Tibial artery (tissue), 4 donors: Measurements from ENCODE around the gene ARHGAP29.

ENCODE experiments used
- DNase-seq, 2 donors: peaks; one replicate each; pipeline ENCODE4 v3.0.0-alpha.2; 2019
- H3K27ac ChIP-seq, 2 donors: fragments of 200-600 bp; sonication (generic) in 1 of 2; 1 replicate in 1 of 2; 2 replicates in 1 of 2; pipeline ENCODE4 v1.5.1; 2018 to 2019; ENCODE audit warnings: mild to moderate bottlenecking in 1 of 2
- H3K27me3 ChIP-seq, 2 donors: fragments of 200-600 bp; sonication (generic) in 1 of 2; one replicate each; pipeline versions ENCODE4 v1.5.1 to v1.6.0; 2016 to 2019
- H3K36me3 ChIP-seq, 3 donors: fragments of 200-600 bp; sonication (generic) in 2 of 3; one replicate each; pipeline ENCODE4 v1.5.1; 2016 to 2019; ENCODE audit warnings: mild to moderate bottlenecking in 2 of 3
- H3K4me1 ChIP-seq, 4 donors: fragments of 200-600 bp; sonication (generic) in 2 of 4; 1 replicate in 3 of 4; 2 replicates in 1 of 4; pipeline ENCODE4 v1.5.1; 2016 to 2019
- H3K4me3 ChIP-seq, 2 donors: fragments of 200-600 bp; sonication (generic) in 1 of 2; 1 replicate in 1 of 2; 2 replicates in 1 of 2; pipeline ENCODE4 v1.5.1; 2018 to 2019; ENCODE audit warnings: mild to moderate bottlenecking in 2 of 2
- H3K9me3 ChIP-seq, 3 donors: fragments of 200-600 bp; sonication (generic) in 1 of 3; one replicate each; pipeline ENCODE4 v1.5.1; 2016 to 2019
- intact Hi-C: fragments of 100-400 bp; cut with DNase I; formaldehyde crosslinking; loops from one replicate; pipeline ENCODE4 v1.15.0; 2023; ENCODE audit warnings: low total_unique reads
- TF ChIP-seq, protein P1 (sequence below), 2 experiments: fragments of 200-600 bp in 1 of 2; fragments of 450-650 bp in 1 of 2; IDR thresholded peaks; one replicate each; pipeline ENCODE4 v1.5.1; 2017 to 2019; ENCODE audit warnings: antibody characterized with exemption in 2 of 2, mild to moderate bottlenecking in 1 of 2, moderate library complexity in 1 of 2

ARHGAP29 gene

DNA sequence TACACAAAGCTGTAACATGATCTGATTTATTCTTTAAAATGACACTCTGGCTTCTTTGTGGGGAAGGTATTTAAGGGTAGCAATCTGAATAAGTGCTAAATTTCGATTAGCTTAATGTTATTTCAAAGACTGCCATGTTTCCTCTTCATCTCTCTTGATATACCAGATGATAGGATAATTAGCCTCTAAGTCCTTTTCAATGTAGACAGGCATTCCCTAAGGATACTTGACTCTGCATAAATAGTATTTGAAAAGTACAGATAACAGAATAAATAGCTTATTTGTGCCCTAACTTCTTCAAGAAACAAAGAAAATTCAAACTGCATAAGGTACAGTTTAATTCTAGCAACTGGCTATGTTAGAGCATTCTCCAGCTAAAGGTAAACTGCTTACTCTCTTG lies 46.2 kb downstream of the ARHGAP29 start:
- Histone ChIP-seq H3K36me3 (peaks cover 16 to 35% (median 16%) of the 10 kb centered on the region in 3 donors), H3K27me3 (no peaks in the 10 kb centered on the region), H3K4me1 (peaks cover 0 to 24% (median 0%) of the 10 kb centered on the region in 4 donors), H3K4me3 (no peak overlapping the region), H3K27ac (no peak overlapping the region), H3K9me3 (no peaks in the 10 kb centered on the region)
- TF ChIP-seq, protein P1, sequence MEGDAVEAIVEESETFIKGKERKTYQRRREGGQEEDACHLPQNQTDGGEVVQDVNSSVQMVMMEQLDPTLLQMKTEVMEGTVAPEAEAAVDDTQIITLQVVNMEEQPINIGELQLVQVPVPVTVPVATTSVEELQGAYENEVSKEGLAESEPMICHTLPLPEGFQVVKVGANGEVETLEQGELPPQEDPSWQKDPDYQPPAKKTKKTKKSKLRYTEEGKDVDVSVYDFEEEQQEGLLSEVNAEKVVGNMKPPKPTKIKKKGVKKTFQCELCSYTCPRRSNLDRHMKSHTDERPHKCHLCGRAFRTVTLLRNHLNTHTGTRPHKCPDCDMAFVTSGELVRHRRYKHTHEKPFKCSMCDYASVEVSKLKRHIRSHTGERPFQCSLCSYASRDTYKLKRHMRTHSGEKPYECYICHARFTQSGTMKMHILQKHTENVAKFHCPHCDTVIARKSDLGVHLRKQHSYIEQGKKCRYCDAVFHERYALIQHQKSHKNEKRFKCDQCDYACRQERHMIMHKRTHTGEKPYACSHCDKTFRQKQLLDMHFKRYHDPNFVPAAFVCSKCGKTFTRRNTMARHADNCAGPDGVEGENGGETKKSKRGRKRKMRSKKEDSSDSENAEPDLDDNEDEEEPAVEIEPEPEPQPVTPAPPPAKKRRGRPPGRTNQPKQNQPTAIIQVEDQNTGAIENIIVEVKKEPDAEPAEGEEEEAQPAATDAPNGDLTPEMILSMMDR (IDR thresholded peaks at IDR 0.05) = no peak
- intact Hi-C loops = no loop called here
- DNase-seq = no peak

DNA sequence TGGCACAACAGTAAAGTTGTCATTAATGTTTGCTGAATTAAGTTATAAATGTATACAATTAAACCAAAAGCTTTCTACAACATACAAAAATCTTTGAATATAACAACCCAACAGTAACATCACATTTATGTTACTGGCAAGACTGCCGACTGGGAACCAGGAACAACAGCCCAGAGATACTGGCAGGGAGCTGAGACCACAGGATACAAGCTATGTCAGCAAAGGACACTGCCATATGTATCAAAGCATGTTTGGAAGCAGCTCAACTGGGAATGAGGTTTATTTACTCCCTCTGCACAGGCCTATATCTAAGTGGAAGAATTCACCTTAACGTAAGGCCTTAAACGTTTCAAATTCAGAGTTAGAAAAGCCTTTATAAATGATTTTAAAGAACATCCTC lies 50.4 kb downstream of the ARHGAP29 start:
- no peak for DNase-seq
- TF ChIP-seq, protein P1 (IDR thresholded peaks at IDR 0.05) = no peak
- Histone ChIP-seq H3K4me1 (no peaks in the 10 kb centered on the region), H3K36me3 (peaks cover 43 to 70% (median 47%) of the 10 kb centered on the region in 3 donors), H3K4me3 (no peak overlapping the region), H3K9me3 (no peaks in the 10 kb centered on the region), H3K27me3 (no peaks in the 10 kb centered on the region), H3K27ac (no peak overlapping the region)
- intact Hi-C loops = no loop called here

DNA sequence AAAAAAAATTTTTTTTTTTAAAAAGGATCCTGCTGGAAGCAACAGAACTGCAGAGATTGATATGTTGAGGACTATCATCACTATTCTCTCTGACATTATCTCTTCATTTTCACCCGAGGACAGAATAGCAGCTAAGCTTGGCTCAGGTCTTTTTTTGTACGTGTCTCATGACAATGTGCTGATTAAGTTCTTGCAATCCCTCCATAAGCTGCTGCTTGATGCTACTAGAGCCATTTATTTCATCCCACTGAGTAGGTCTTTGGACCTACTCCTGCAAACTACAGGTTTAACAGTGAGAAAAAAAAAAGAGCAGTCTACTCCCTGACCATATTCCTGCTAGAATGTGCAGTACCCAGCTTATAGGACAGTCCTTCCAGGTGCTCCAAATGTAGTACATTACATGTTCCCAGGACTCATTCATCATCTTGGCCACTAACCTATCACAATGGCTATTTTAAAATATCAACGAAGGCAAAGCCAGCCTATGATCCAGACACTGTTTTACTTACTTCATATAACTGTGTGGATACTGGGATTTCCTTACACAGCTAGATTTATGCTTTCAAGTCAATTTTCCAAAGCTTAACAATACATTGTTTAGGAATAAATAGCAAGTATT lies 54.1 kb downstream of the ARHGAP29 start:
- no peak overlapping the region for H3K27ac ChIP-seq
- no peaks in the 10 kb centered on the region for H3K9me3 ChIP-seq
- H3K36me3 ChIP-seq = peaks cover 51 to 78% (median 71%) of the 10 kb centered on the region in 3 donors
- DNase-seq = no peak
- intact Hi-C loops = no loop called here
- H3K27me3 ChIP-seq = no peaks in the 10 kb centered on the region
- H3K4me1 ChIP-seq = no peaks in the 10 kb centered on the region
- TF ChIP-seq, protein P1 (IDR thresholded peaks at IDR 0.05) = no peak
- H3K4me3 ChIP-seq = no peak overlapping the region

DNA sequence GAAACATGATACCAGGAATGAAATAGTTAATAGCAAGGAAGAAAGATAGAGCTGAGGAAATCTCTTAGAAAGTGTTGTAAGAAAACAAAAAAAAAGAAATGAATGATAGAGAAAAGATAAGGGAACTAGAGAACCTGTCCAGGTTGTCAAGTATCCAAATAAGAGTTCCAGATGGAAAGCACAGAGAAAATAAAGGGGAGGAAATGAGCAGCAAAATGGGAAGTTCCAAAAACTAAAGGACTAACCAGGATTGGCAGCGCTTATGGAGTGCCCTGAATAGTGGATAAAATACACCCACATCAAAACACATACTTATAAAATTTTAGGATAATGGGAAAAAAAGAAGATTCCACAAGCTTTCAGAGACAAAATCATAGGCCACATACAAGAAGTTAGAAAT lies 55.2 kb downstream of the ARHGAP29 start:
- no peaks in the 10 kb centered on the region for H3K27me3 ChIP-seq
- no peaks in the 10 kb centered on the region for H3K9me3 ChIP-seq
- no peak overlapping the region for H3K4me3 ChIP-seq
- TF ChIP-seq, protein P1 (IDR thresholded peaks at IDR 0.05) = no peak
- intact Hi-C loops = no loop called here
- H3K27ac ChIP-seq = no peak overlapping the region
- no peaks in the 10 kb centered on the region for H3K4me1 ChIP-seq
- DNase-seq = no peak
- peaks cover 61 to 83% (median 72%) of the 10 kb centered on the region in 3 donors for H3K36me3 ChIP-seq

DNA sequence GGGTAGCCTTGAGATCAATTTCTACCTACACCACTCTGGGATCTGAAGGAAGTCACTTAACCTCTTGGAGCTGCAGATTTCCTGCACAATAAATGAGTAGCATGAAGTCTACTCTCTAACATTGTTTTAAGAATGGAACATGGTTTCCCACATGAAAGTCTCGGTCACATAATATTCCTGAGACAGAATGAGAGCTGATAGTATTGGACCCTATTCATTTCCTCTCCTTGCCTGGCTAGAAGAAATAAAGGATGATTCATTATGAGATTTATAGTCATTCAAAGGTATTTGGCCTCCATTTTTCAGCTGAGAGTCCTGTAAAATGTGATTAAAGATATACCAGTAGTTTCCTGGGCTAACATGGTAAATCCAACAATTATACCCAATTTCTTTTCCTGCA lies 56.7 kb downstream of the ARHGAP29 start:
- Histone ChIP-seq H3K4me1 (no peaks in the 10 kb centered on the region), H3K27ac (no peak overlapping the region), H3K36me3 (peaks cover 73 to 84% (median 77%) of the 10 kb centered on the region in 3 donors), H3K4me3 (no peak overlapping the region), H3K9me3 (no peaks in the 10 kb centered on the region), H3K27me3 (no peaks in the 10 kb centered on the region)
- no peak for DNase-seq
- TF ChIP-seq, protein P1 (IDR thresholded peaks at IDR 0.05) = no peak
- intact Hi-C loops = no loop called here

DNA sequence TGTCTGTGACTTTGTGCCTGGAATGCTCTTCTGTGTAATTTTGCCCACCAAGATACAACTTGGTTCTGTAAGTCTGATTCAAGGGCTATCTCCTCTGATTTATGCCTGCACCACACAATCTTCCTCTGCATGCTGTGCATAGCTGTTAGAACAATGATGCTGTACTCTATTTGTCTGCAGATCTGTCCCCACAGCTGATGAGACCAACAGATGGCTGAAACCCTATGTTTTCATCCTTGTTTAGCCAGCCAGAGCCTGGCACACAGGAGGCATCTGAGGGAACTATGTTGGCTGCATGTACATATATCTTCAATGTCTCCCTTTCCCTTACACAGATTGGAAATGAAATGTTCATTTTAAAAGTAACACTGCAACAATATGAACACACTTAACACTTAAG lies 58.5 kb downstream of the ARHGAP29 start:
- Histone ChIP-seq H3K36me3 (peaks cover 71 to 76% (median 74%) of the 10 kb centered on the region in 3 donors), H3K27me3 (no peaks in the 10 kb centered on the region), H3K4me3 (no peak overlapping the region), H3K27ac (no peak overlapping the region), H3K4me1 (no peaks in the 10 kb centered on the region), H3K9me3 (no peaks in the 10 kb centered on the region)
- no peak for DNase-seq
- intact Hi-C loops = no loop called here
- TF ChIP-seq, protein P1 (IDR thresholded peaks at IDR 0.05) = no peak
